Endothelial cell of umbilical vein (primary cell): ENCODE data around the gene JTB. TPM values are rescaled to one million over a fixed set of nuclear protein-coding genes. Genes with fewer than 3 reads are reported as not detected.

Experiments
- BruUV-seq: library from RNA; stranded (reverse); fragments of 400-500 nt; replicated peaks from 2 replicates; lab custom pipeline; 2021; lab: Mats Ljungman, UMichigan
- CTCF ChIA-PET: fragments of 300-600, 350-600 bp; sonication (Branson Sonifier 250); formaldehyde crosslinking; loops from one replicate; lab custom pipeline; 2021; ENCODE audit warnings: antibody characterized with exemption, inconsistent platforms; lab: Charles Lee
- POLR2A ChIA-PET: fragments of 300-600, 350-600 bp; sonication (Branson Sonifier 250); formaldehyde crosslinking; loops from one replicate; lab custom pipeline; 2021; ENCODE audit warnings: antibody characterized with exemption, inconsistent platforms; lab: Charles Lee
- DNase-seq: peaks from one replicate; pipeline ENCODE4 v3.0.0-alpha.2; 2011; ENCODE audit warnings: low read depth, low spot score
- FAIRE-seq: peaks from 2 replicates; lab custom pipeline; 2011; peaks lifted over from hg19 to GRCh38; lab: Jason Lieb, UNC
- H2AFZ ChIP-seq: 2 replicates; pipeline ENCODE4 v1.6.0; 2012; ENCODE audit warnings: low read depth, low read length, control low read depth, inconsistent platforms
- H3K27ac ChIP-seq: 2 replicates; pipeline ENCODE4 v1.5.1; 2011; ENCODE audit warnings: low read depth, mild to moderate bottlenecking, control low read depth, low read length, moderate library complexity; ENCODE audit not compliant: insufficient read depth
- H3K27me3 ChIP-seq, 2 experiments: 2 replicates each; pipeline versions ENCODE4 v1.6.0 to v1.6.1; 2011; ENCODE audit warnings: low read length in 2 of 2, mixed read lengths in 1 of 2; ENCODE audit not compliant: control insufficient read depth in 2 of 2, insufficient read depth in 2 of 2
- H3K36me3 ChIP-seq, 2 experiments: 2 replicates in 1 of 2; 3 replicates in 1 of 2; pipeline ENCODE4 v1.5.1; 2011; ENCODE audit warnings: low read length in 2 of 2, mild to moderate bottlenecking in 1 of 2, moderate library complexity in 1 of 2; ENCODE audit not compliant: control insufficient read depth in 2 of 2, insufficient read depth in 2 of 2; ENCODE audit errors: extremely low read depth in 1 of 2
- H3K4me1 ChIP-seq: 3 replicates; pipeline ENCODE4 v1.5.1; 2011; ENCODE audit warnings: mild to moderate bottlenecking, low read length; ENCODE audit not compliant: control insufficient read depth, insufficient read depth; ENCODE audit errors: extremely low read depth
- H3K4me2 ChIP-seq: 2 replicates; pipeline ENCODE4 v1.6.1; 2011; ENCODE audit warnings: low read length, control low read depth, mixed read lengths; ENCODE audit not compliant: insufficient read depth
- H3K4me3 ChIP-seq, 3 experiments: fragments of 200-600 bp in 1 of 3; sonication (generic), shearing (Covaris generic) in 1 of 3; replicated peaks in 1 of 3; 2 replicates each; pipeline ENCODE4 v1.5.1; 2011 to 2016; ENCODE audit warnings: control low read depth in 3 of 3, low read length in 3 of 3, mild to moderate bottlenecking in 2 of 3, inconsistent platforms in 1 of 3, low read depth in 1 of 3, moderate library complexity in 1 of 3; ENCODE audit not compliant: insufficient read depth in 1 of 3
- H3K79me2 ChIP-seq: 2 replicates; pipeline ENCODE4 v1.6.0; 2012; ENCODE audit warnings: low read length, inconsistent platforms; ENCODE audit not compliant: control insufficient read depth, insufficient read depth
- H3K9ac ChIP-seq: replicated peaks from 2 replicates; pipeline ENCODE3; 2011; ENCODE audit warnings: low read length, control low read depth; ENCODE audit not compliant: insufficient read depth; ENCODE audit errors: extremely low read depth
- H3K9me1 ChIP-seq: replicated peaks from 3 replicates; pipeline ENCODE4 v1.6.0; 2011; ENCODE audit warnings: mild to moderate bottlenecking, low read length; ENCODE audit not compliant: control insufficient read depth, insufficient read depth; ENCODE audit errors: extremely low read depth
- H3K9me3 ChIP-seq: replicated peaks from 2 replicates; pipeline ENCODE4 v1.5.1; 2012; ENCODE audit warnings: low read length, inconsistent platforms; ENCODE audit not compliant: control insufficient read depth, insufficient read depth
- H4K20me1 ChIP-seq: replicated peaks from 2 replicates; pipeline ENCODE3; 2011; ENCODE audit warnings: mild to moderate bottlenecking, low read length; ENCODE audit not compliant: control insufficient read depth, insufficient read depth; ENCODE audit errors: extremely low read depth
- CTCF ChIP-seq, 2 donors: IDR thresholded peaks; 1 replicate in 1 of 2; 2 replicates in 1 of 2; pipeline ENCODE4 v1.5.1; 2011; ENCODE audit warnings: low read length in 2 of 2, mild to moderate bottlenecking in 2 of 2, moderate library complexity in 2 of 2, control low read depth in 1 of 2, inconsistent platforms in 1 of 2, low read depth in 1 of 2; ENCODE audit not compliant: insufficient read depth in 1 of 2; ENCODE audit errors: extremely low read depth in 1 of 2
- GATA2 ChIP-seq: IDR thresholded peaks from 2 replicates; pipeline ENCODE4 v1.7.0; 2011; ENCODE audit warnings: low read depth, mild to moderate bottlenecking, moderate library complexity, mixed read lengths, low read length; ENCODE audit not compliant: insufficient read length, insufficient read depth
- MAX ChIP-seq: IDR thresholded peaks from 2 replicates; pipeline ENCODE4 v1.6.1; 2011; ENCODE audit not compliant: insufficient read depth, insufficient read length
- POLR2A ChIP-seq: IDR thresholded peaks from 2 replicates; pipeline ENCODE4 v1.6.1; 2012; ENCODE audit warnings: low read depth, mild to moderate bottlenecking, control low read depth, low read length
- POLR2AphosphoS5 ChIP-seq: IDR thresholded peaks from 2 replicates; pipeline ENCODE4 v1.6.1; 2012; ENCODE audit warnings: low read depth, mild to moderate bottlenecking, control low read depth, low read length, moderate library complexity; ENCODE audit not compliant: insufficient read depth
- dilution Hi-C: fragments of 300-500 bp; cut with MboI; formaldehyde crosslinking; loops from one replicate; pipeline ENCODE4 v1.15.0; 2019; ENCODE audit warnings: low sequenced_read_pairs; ENCODE audit not compliant: extremely low pct_ligation_motif_present
- intact Hi-C: fragments of 100-400 bp; cut with micrococcal nuclease; formaldehyde crosslinking; loops from one replicate; pipeline ENCODE4 v1.10.0; 2022
- polyA plus RNA-seq, 4 experiments: library from polyadenylated mRNA; depleted of rRNA in 3 of 4; stranded (reverse) in 3 of 4; unstranded in 1 of 4; fragments of >200 nt; gene quantifications; 2 replicates each; pipeline versions ENCODE4 v1.2.1 to v1.2.3, GENCODE V29; 2011 to 2012; ENCODE audit warnings: missing spikeins in 1 of 4
- total RNA-seq: library from RNA; stranded (reverse); gene quantifications from 2 replicates; pipeline ENCODE4 v1.2.3, GENCODE V29; 2021

The JTB gene
- total and polyA plus RNA-seq, 2 donors (not counting 3 experiments of a cell fraction or from before 2014, with no cell fraction given): 90.2 to 149 TPM

GRCh38 chr1:153963850-153964331 lies 13.6 kb downstream of the JTB start:
- FAIRE-seq (no peak), DNase-seq (no peak)
- peak overlapping the region; percentile 64 for H3K27ac ChIP-seq
- H3K9me3 ChIP-seq: no peaks in the 10 kb centered on the region
- ChIA-PET CTCF (interaction anchor here (1.1 to 3.0 kb wide), 6 partner anchors 10 to 184 kb away, joined by 3 to 21 read pairs (median 12); partner anchors contain the start of genes DENND4B, GATAD2B, JTB and RAB13), POLR2A (interaction anchor here (0.6 to 1.0 kb wide), 3 partner anchors 18 to 356 kb away, joined by 3 to 4 read pairs (median 4); partner anchors contain the start of gene DENND4B)
- BruUV-seq: TSS peak; percentile 68
- peak overlapping the region; percentile 80 for H3K9ac ChIP-seq
- H4K20me1 ChIP-seq: no peaks in the 10 kb centered on the region
- H3K79me2 ChIP-seq: peaks cover 10% of the 10 kb centered on the region
- peak overlapping the region; percentile 87 for H3K4me2 ChIP-seq
- no peaks in the 10 kb centered on the region for H3K27me3 ChIP-seq
- H3K9me1 ChIP-seq: no peaks in the 10 kb centered on the region
- dilution Hi-C loops: no loop called here
- peaks cover 0 to 8% of the 10 kb centered on the region in 2 experiments for H3K36me3 ChIP-seq
- peak overlapping the region; percentile 58 for H2AFZ ChIP-seq
- H3K4me3 ChIP-seq: peak overlapping the region; percentile 27 to 73 (median 73)
- peak; percentile 30 for TF ChIP-seq POLR2A
- TF ChIP-seq CTCF (IDR thresholded peaks at IDR 0.05; ENCODE audit: extremely low read depth in 1 of 2, insufficient read depth in 1 of 2, low read depth in 1 of 2, low read length in 2 of 2): no peak
- no peak for TF ChIP-seq MAX
- no peak for TF ChIP-seq GATA2
- peak; percentile 43 for TF ChIP-seq POLR2AphosphoS5
- H3K4me1 ChIP-seq: peaks cover 46% of the 10 kb centered on the region
- intact Hi-C loops: loop anchor here (1.0 to 5.0 kb wide), 6 partner anchors 13 to 82 kb away; partner anchors contain the start of genes DENND4B, JTB, RAB13 and RPS27
